HL-60/S4 treated with phorbol 12-myristate 13-acetate at 8.2 ng/mL for 4 days and 3 days (cell line): ENCODE data around the gene TMEFF2.

Experiments used
- in situ Hi-C: fragments of 300-500 bp; cut with MboI; formaldehyde crosslinking; loops from 2 replicates; pipeline ENCODE4 v1.15.0; 2022; ENCODE audit warnings: low sequenced_read_pairs

The TMEFF2 gene

DNA sequence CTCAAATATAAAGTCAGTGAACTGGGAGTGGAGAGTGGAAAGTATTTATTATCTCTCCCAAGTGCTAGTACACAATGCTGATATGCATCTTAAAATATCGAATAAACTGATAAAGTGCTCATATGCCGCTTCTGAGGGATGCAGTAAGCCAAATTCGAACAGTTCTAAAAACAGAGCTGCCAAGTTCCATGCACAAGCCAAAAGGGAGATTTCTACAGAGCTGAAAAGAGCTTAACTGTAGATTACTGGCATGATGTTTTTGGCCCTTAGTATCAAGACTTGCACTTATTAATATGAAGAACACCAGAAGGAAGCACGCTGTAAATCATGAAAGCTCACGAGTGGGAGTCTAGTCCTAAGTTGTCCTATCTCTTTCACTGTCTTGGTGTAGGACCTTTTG is 7.9 kb downstream of the TMEFF2 start:
- in situ Hi-C loops: no loop called here

DNA sequence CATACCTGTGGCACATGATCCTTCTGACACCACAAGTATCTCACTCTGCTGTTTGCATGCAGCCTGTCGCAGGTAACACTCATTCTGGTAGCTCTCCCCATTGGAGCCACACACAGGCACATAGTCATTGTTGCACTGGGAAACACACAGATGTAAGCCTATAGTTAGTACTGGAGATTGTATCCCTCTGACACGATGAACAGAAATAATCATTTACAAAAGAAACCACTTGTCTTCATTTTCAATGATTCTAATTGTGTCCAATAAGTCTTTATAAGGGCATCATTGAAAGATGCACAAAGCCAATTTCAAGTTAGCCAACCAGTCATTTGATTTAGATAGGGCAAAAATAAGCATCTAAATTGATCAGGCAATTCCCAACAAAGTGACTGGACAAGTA is 10.4 kb downstream of the TMEFF2 start:
- in situ Hi-C loops: no loop called here

DNA sequence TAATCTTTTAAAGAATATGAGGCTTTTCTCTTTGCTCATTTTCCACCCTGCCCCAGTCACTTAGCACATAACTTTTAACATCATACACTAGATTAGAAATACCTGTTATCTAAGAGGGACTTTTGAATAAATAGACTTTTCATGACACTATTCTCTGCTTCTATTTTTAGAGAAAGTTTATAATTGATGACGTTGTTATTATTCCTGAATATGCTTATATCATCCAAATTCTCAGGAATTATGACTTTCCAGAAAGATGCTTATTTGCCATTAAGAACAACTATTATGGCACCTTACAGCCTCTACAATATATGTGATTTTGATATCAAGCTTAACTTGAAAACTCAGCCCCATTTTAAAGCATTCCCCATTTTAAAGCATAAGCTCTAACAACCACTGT is 11.4 kb downstream of the TMEFF2 start:
- in situ Hi-C loops: no loop called here

DNA sequence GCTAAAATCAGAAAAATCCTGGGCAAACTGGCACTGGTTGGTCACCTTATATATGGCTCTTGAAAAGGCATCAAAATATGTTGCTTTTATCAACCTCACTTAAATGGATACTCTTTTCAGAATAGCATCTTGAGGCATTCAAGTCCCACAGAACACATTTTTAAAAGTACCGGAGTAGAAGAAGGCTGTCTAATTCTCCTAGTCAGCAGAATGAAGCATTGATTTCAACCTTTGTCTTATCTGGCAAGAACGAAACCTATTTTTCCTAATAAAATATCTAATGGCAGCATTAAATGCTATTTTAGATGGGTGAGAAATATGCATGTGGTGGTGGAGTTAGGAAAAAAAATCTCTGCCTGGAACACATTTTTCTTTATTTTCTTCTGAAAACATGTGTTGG is 27.8 kb downstream of the TMEFF2 start:
- in situ Hi-C loops: no loop called here

DNA sequence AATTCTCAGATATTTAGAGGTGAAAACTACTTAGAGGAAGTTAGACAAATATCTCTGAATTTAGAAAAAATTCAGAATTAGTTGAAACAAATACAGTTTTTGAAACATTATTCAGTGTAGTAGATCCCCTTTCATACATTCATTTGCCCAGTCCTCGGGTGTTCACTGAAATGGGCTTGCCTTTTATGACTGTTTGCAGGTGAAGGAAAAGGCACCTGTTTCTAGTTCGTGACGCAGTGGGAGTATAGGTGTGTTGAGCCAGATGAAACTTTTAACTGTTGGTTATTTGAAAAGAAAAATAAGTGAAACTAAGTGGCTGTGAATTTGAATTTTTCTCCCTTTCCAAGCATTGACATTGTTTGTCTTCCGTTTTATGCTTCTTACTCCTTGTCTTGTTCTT is 28.9 kb downstream of the TMEFF2 start:
- in situ Hi-C loops: no loop called here

DNA sequence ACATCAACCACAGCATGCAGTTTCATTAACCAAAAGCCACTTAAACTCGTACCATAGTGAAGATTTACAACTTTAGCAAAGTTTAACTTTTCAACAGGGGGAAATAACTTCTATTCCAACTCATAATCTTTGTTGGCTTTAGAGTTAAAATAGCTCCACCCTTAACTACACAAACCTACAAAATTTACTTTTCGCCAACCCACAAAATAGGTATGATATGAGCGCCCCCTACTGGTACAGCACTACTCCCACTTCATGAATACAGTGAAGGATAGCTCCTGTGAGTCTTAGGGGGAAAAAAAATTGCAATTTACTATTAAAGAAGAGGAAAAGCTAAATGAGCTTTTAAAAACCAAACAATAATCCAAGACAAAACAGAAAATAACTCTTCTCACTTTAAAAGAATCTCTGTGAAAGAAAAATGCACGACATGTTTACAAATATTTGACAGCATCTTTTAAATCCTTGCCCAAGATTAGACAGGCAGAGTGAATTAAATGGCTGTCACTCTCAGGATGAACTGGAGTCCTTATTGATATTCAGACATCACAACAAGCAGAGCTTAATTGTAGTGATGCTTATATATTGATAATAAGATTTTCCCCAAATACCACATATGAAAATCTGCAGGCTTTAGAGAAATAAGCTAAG is 32.2 kb downstream of the TMEFF2 start:
- in situ Hi-C loops: loop anchor here (5.0 kb wide), 1 partner anchor 610 kb away; no protein-coding TSS in a partner anchor

DNA sequence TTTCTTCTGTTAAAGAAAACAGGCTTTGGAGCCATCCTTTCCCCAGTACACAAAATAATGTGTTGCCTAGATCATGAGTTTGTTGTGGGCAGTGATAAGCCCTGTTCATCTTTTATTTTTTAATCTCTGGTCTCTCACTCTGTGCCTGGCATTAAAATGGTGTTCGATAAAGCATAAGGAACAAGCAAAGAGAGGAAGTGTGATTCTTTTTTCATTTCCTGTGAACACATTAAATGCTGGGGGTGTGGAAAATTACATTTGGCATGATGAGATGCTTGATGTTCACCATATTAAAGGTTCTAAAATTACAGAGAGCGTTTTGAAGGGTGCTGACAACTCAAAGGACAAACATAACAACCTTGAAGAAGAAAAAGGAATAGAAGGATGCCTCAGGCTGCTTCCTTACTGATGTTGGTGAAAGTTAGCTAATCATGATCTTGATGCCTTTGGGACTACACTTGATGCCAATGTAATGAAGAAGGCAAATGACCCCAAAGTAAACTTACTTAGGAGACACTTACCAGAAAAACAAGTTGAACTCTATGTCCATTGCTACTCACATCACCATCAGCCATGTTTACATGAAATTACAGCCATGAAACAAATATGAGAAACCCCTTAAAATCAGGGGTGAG is 33.0 kb downstream of the TMEFF2 start:
- in situ Hi-C loops: loop anchor here (5.0 kb wide), 1 partner anchor 609 kb away; no protein-coding TSS in a partner anchor

DNA sequence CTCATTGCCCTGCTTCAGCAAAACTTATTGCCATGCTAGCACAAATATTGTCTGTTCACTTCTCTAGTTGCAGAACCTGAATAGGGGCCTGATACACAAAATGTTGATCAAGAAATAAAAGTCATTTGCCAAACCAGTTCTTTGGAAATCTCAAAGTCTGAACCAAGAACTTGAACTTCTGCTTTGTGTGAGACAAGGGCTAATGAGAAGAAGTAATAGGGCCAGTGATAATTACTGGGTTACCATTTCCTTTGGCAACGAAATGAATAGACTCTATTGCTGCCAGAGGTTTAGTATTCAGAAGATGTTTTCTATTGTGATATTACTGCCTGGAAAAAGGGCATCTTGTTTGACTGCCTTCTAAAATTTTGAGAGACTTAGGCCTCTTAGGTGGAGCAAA is 35.0 kb downstream of the TMEFF2 start:
- in situ Hi-C loops: loop anchor here (5.0 kb wide), 1 partner anchor 607 kb away; no protein-coding TSS in a partner anchor

DNA sequence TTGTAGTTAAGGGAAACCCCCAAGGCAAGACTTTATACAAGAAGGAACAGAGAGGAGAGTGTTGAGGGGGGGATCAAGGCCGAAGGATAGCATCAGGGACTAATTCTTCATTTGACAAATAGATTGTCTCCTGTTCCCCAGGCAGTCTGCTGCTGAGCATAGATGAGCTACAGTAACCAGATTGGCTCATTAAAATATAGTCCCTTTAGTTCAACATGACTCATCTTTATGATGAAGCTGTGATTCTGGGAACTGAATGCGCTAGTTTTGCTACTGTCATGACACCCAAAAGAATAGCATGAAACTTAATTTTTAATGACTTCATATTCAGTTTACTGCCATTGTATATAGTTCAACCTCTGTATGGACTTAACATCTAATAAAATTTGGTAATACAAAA is 35.5 kb downstream of the TMEFF2 start:
- in situ Hi-C loops: no loop called here

DNA sequence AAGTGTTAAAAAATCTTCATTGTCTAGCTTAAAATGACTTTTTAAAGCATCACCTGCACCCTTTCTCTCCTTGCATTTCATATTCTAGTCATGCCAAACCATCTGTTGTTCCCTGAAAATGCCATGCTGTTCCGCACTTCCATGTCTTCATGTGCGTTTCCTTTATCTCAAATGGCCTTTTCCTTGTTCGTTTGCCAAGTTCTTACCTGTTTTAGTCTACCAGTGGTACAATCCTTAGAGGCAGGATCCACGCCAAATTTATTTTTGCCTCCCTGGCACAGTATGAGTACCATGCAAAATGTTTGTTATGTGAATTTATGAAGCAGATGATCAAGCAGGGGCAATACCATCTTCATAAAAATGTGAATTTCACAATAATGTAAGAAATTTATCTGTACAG is 37.0 kb downstream of the TMEFF2 start:
- in situ Hi-C loops: no loop called here

DNA sequence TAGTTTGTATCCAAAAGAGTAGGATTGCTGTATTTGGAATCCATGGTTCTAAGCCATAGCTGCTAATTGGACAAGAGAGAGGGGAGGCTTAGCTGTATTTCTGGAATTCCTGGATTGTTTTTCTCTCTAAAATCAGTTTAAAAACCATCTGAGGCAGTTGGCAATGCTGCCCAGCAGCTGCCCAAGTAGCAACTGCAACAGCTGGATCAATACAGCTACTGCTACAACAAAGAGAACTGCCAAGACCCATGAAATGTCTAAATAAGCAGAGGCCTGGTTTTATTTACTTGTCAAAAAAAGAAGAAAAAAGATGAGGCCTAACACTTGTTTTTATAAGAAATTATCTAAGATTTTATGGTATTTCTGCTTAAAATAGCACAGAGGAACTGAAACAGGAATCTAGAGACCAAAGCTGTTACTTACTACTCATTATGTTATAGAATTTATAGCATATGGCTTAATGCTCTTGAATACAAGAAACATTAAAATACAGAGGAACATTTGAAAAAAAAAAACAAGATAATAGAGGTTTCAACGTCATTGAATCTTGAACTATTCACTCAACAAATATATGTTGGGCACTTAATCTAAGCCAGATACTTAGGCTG is 39.1 kb downstream of the TMEFF2 start:
- in situ Hi-C loops: no loop called here

DNA sequence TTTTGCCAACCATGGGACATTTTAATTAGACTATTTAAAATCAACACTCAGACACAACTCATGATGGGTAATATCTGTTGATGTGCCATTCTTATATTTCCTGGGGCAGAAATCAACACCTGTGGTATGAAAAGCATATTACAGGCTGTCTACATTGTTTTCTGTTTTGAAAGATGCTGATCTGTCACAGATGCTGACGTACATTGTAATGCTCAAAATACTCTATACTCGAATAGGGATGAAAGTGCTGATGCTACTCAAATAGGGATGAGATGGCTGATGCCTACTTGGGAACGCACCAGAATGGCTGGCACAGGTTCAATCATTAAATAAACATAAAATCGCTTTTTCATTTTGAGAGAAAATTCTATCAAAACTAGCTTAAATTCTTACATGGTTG is 41.2 kb downstream of the TMEFF2 start:
- in situ Hi-C loops: no loop called here

DNA sequence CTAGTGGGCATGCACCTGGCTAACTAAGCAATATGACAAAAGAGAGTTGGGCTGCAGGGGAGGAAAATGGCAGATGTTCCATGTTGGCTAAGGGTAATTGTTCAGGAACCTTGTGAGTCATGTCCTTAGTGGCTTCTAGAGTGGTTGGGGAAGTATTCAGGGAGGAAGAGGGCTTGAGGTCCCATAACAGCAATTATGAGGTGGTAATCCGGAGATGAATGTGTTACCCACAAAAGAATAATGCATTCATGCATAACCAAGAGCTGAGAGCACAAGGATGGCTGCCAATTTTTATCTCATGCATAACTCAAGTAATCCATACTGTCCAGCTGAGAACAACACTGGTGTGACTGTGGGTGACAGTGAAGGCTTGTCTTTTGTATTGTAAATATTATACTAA is 42.9 kb downstream of the TMEFF2 start:
- in situ Hi-C loops: no loop called here

DNA sequence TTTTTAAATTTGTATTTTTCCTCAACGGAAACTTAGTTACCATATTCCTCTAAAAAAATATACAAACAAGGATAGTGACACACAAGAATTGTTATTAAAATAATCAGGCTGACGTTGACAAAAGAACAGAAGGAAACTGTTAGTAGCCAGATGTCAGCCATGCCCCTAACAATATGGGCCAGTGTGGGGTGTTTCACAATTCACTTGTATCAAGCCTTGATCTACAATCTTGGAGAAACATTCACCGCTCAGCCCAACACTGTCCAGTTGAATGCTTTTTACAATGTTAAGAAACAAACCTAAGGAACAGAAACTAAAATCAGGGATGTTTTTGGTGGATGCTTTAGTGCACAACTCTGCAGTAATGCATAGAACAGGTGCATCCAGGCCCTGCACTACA is 44.6 kb downstream of the TMEFF2 start:
- in situ Hi-C loops: no loop called here

DNA sequence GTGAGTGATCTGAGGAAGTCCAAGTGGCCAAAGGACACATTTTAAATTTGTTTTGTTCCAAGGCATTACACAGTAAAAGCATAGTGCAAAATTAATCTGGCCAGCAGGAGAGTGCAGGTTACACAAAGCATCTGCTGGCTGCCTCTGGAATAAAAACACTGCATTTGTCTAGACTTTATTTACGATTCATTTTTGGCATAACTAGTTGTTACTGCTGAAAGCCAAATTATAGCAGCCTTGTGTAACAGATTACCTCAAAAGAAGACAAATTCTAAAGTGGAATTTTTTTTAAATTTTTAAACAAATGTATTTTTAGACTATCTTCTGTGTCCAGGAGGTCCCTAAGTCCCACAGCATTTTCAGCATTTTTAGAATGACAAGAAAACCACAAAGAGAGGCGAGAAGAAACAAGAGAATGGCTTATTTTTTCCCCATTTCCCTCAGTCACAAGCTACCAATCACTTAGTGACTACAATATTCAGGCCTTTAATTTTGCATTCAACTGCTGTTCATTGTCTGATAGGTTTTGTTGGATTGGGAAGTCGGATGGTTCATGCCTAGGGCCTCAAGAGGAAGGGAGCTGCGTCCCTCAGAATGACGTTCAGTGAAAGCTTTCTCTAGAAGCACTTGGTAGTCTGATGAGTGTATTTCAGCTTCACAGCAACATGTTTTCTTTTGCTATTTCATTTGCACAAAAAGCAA is 46.0 kb downstream of the TMEFF2 start:
- in situ Hi-C loops: no loop called here

DNA sequence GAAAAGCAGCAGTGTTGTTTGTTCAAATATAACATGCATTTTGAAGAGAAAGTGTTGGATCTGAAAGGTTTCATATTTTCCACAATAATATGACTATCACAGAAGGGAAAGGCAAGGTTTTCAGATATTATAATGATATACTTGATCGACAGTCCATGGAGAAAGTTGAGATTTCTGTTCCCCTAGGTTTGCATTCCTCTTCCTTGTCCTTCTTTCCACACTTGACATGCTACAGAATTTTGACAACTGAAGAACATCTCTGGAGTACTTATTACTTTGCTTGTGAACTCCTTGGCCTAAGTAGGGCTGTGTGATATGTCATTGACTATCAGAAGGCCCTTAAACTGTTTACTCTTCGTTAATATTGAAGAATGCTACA is 46.5 kb downstream of the TMEFF2 start:
- in situ Hi-C loops: no loop called here

DNA sequence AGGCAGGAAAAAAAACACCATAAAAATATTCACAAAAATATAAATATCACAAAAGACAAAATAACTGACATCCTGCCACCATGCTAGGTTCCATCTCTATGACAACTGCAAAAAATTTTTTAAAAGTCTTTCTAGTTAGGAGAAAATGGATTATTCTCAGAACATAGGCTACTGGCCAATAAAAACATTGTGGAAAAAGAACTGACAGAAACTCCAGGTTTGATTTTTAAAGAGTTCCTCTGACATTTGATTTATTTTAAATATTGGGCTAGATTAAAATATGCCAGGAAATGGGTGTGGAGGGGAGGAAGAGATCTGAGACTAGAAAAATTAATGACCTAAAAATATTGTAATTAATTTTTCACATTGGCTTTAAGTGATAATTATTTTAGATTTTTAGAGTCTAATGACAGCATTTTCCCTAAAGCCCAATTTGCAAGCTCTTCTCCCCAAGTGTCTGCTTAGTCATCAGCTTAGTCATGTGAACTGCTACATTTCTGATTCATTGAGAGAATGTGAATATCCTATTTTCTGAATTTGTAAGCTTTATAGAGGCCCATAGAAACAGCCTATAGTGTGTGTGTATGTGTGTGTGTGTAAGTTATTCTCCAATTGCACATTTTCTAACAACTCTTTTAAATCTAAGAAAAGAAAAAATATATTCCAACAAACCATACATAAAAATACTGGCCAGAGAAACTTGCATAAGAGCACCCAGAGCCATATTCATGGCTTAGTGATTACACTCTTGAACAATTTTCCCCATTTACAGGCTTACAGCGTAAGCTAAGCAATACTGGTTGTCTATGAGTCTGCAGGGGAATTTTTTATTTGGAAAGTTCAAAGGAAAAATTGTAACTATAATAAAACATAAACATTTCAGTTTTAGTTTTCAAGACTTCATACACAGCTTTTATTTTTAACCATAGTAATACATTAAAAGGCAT is 48.4 kb downstream of the TMEFF2 start:
- in situ Hi-C loops: no loop called here

DNA sequence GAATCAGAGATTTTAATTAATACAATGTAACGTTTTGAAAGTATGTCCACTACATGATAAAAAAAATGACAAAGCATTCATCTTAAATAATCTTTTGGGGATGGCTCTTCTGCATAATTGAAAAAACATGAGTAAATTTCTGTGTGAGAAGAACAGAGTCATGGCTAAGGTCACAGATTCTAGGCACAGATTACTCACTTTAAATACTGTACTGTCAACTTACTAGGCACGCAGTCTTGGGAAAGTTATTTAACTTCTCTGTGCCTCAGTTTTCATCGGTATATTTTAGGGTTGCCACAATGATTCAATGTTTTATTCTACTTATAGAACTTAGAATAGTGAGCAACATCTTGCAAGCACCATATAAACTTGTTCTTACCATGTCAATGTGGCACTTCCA is 49.2 kb downstream of the TMEFF2 start:
- in situ Hi-C loops: no loop called here

DNA sequence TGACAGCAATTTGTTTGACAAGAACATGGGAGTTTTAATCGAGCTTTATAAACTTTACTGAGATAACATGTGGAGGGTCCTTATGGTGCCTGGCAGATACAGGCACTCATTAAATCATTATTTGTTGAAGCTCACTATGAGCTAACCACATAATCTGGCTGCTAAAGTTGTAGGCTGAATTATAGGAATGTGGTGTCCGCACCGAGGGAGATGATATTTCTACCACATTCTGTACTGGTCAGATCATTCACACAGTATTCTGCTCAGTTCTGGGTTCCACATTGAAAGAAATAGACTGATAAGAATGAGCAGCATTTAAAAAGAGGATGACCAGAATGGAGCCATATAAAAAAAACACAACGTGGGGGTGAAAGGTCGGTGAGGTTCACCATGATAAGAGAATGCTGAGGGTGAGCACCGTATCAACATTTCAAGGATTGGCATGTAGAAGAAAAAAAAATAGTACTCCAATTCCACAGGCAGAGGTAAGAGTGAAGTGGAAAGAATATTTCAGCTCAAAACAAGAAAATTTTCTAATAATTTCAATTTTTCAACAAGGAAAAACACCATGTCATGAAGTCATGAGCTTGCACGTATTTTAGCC is 54.4 kb downstream of the TMEFF2 start:
- in situ Hi-C loops: no loop called here

DNA sequence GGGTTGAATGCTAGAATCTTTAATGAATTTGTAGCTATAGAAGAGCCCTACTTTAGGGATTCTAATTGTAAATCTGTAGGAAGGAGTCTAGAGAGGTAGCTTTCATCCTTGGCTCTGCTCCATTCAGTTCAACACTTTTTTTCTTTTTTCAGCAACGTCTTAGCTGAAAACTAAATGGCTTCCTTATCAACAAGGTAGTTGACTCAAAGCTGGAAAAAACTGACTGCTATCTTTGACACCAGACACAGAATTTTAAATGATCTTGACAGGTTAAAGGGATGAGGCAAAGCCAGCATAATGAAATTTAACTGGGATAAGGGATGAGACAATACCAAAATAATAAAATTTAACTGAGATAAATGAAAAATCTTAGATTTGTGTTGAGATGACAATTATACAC is 54.9 kb downstream of the TMEFF2 start:
- in situ Hi-C loops: no loop called here
